Upper lobe of left lung (tissue), 4 donors: Measurements from ENCODE around the gene SLIT1.

Experiments used
- POLR2A ChIP-seq, 4 donors: fragments of 450-650 bp; IDR thresholded peaks; one replicate each; pipeline ENCODE4 v1.5.1; 2016 to 2017; ENCODE audit warnings: antibody characterized with exemption in 4 of 4, mild to moderate bottlenecking in 2 of 4
- POLR2AphosphoS5 ChIP-seq, 2 donors: sonication (generic); formaldehyde crosslinking; IDR thresholded peaks; one replicate each; pipeline ENCODE4 v1.5.1; 2017; ENCODE audit warnings: antibody characterized with exemption in 2 of 2
- TF ChIP-seq, protein P1 (sequence below), 6 experiments: fragments of 450-650 bp in 4 of 6; fragments of 200-600 bp in 2 of 6; sonication (generic) in 2 of 6; IDR thresholded peaks; one replicate each; pipeline ENCODE4 v1.5.1; 2016 to 2019; ENCODE audit warnings: antibody characterized with exemption in 6 of 6

DNA sequence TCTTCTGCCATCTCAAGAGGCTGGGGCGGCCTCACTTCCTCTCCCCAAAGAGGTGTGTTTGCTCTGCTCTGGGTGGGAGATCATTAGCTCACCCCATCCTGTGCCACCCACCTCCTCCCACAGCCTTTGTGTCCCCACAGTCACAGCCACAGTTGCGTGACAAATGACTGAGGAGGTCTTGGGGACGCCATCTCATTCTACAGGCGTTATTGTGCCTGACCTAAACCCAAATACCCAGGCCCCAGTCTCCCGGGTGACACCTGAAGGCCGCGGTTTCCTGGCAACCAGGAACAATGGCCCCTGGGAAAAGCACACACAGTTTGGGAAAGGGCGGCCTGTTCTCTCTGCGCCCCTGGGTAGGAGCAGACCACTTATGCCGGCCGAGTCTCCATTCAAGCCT lies 51.6 kb downstream of the SLIT1 start:
- TF ChIP-seq, protein P1, sequence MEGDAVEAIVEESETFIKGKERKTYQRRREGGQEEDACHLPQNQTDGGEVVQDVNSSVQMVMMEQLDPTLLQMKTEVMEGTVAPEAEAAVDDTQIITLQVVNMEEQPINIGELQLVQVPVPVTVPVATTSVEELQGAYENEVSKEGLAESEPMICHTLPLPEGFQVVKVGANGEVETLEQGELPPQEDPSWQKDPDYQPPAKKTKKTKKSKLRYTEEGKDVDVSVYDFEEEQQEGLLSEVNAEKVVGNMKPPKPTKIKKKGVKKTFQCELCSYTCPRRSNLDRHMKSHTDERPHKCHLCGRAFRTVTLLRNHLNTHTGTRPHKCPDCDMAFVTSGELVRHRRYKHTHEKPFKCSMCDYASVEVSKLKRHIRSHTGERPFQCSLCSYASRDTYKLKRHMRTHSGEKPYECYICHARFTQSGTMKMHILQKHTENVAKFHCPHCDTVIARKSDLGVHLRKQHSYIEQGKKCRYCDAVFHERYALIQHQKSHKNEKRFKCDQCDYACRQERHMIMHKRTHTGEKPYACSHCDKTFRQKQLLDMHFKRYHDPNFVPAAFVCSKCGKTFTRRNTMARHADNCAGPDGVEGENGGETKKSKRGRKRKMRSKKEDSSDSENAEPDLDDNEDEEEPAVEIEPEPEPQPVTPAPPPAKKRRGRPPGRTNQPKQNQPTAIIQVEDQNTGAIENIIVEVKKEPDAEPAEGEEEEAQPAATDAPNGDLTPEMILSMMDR (IDR thresholded peaks at IDR 0.05), result no peak
- TF ChIP-seq POLR2A (IDR thresholded peaks at IDR 0.05), result no peak
- TF ChIP-seq POLR2AphosphoS5 (IDR thresholded peaks at IDR 0.05), result no peak
